Natural killer cell (primary cell): ENCODE results near the gene C13orf46. TPM values are rescaled to one million over a fixed set of nuclear protein-coding genes. Genes with fewer than 3 reads are reported as not detected.

Experiments
- ATAC-seq, 3 donors: fragments of 150-1000 bp in 2 of 3; fragments of 200-7000 bp in 1 of 3; cut with Tn5 transposase; 1 replicate in 1 of 3; 2 replicates in 2 of 3; pipeline ENCODE4 v1.10.0; 2021; ENCODE audit warnings: mild to moderate bottlenecking in 2 of 3, moderate library complexity in 2 of 3
- DNase-seq, 2 donors: peaks; one replicate each; pipeline versions ENCODE4 v3.0.0 to v3.0.0-alpha.2; 2013 to 2021; ENCODE audit warnings: mixed read lengths in 1 of 2
- H3K27ac ChIP-seq: one replicate; pipeline ENCODE4 v1.5.1; 2013; ENCODE audit warnings: mild to moderate bottlenecking, low read length
- H3K27me3 ChIP-seq: one replicate; pipeline ENCODE4 v1.6.1; 2013; ENCODE audit warnings: low read length; ENCODE audit not compliant: control insufficient read depth, insufficient read depth
- H3K36me3 ChIP-seq: one replicate; pipeline ENCODE4 v1.6.1; 2013; ENCODE audit warnings: low read length; ENCODE audit not compliant: control insufficient read depth, insufficient read depth
- H3K4me1 ChIP-seq: one replicate; pipeline ENCODE4 v1.6.1; 2013; ENCODE audit warnings: low read length; ENCODE audit not compliant: control insufficient read depth, insufficient read depth
- H3K4me3 ChIP-seq: one replicate; pipeline ENCODE4 v1.5.1; 2013; ENCODE audit warnings: low read length
- H3K9me3 ChIP-seq: one replicate; pipeline ENCODE4 v1.6.1; 2013; ENCODE audit warnings: low read length; ENCODE audit not compliant: control insufficient read depth, insufficient read depth
- H3K27ac Mint-ChIP-seq, 2 donors: one replicate each; pipeline ENCODE4 v1.8.0; 2022; ENCODE audit warnings: mild to moderate bottlenecking in 2 of 2, mixed read lengths in 2 of 2, moderate library complexity in 1 of 2
- H3K27me3 Mint-ChIP-seq, 2 donors: one replicate each; pipeline ENCODE4 v1.8.0; 2022; ENCODE audit warnings: low read depth in 2 of 2, mixed read lengths in 2 of 2
- H3K36me3 Mint-ChIP-seq: one replicate; pipeline ENCODE4 v1.8.0; 2022; ENCODE audit warnings: mixed read lengths
- H3K4me1 Mint-ChIP-seq, 2 donors: one replicate each; pipeline ENCODE4 v1.8.0; 2022; ENCODE audit warnings: mixed read lengths in 2 of 2
- H3K4me3 Mint-ChIP-seq: one replicate; pipeline ENCODE4 v1.8.0; 2022; ENCODE audit warnings: mild to moderate bottlenecking, moderate library complexity, mixed read lengths
- H3K9me3 Mint-ChIP-seq, 2 donors: one replicate each; pipeline ENCODE4 v1.8.0; 2022; ENCODE audit warnings: mixed read lengths in 2 of 2
- CTCF ChIP-seq: fragments of 200-600 bp; IDR thresholded peaks from one replicate; pipeline ENCODE4 v1.8.0; 2022; ENCODE audit warnings: antibody characterized with exemption
- WGBS: methylation state at CpG from one replicate; pipeline ENCODE4 v1.1.7; 2013; ENCODE audit warnings: missing lambda C conversion rate; ENCODE audit not compliant: insufficient coverage; 5-methylcytosine and 5-hydroxymethylcytosine counted together
- intact Hi-C: fragments of 100-400 bp; cut with micrococcal nuclease; formaldehyde crosslinking; loops from one replicate; pipeline ENCODE4 v1.14.2; 2022
- total RNA-seq, 4 donors: library from RNA; stranded (reverse); fragments of 120-200 nt in 1 of 4; gene quantifications; one replicate each; pipeline versions ENCODE4 v1.2.3 to v1.2.4, GENCODE V29; 2013 to 2022

C13orf46 gene
- total RNA-seq, 3 donors from 2014 or later (not counting 1 experiment from before 2014, with no cell fraction given), result 21.1 to 23.9 (median 23.5) TPM

- TF ChIP-seq CTCF, result no peak
- Histone ChIP-seq H3K9me3 (no peaks in the 10 kb centered on the region), H3K27me3 (peaks cover 2% of the 10 kb centered on the region), H3K4me3 (no peak overlapping the region), H3K36me3 (no peaks in the 10 kb centered on the region), H3K27ac (no peak overlapping the region), H3K4me1 (peaks cover 12% of the 10 kb centered on the region)
- no peaks in the 10 kb centered on the region for H3K9me3 Mint-ChIP-seq
- ATAC-seq (no peak), DNase-seq (no peak)
- 74% methylated on average over 21 of the region's 21 CpGs for WGBS
- intact Hi-C loops, result no loop called here
- H3K36me3 Mint-ChIP-seq, result no peaks in the 10 kb centered on the region
- peaks cover 0 to 8% of the 10 kb centered on the region in 2 donors for H3K27me3 Mint-ChIP-seq
- peaks cover 0 to 35% of the 10 kb centered on the region in 2 donors for H3K4me1 Mint-ChIP-seq
- H3K4me3 Mint-ChIP-seq, result no peak overlapping the region
- no peak overlapping the region for H3K27ac Mint-ChIP-seq
Measured at GRCh38 chr13:113935001-113935844, 38.7 kb downstream of the C13orf46 start.

- DNase-seq, result no peak
- Mint-ChIP-seq H3K9me3 (no peaks in the 10 kb centered on the region), H3K27ac (no peak overlapping the region), H3K36me3 (no peaks in the 10 kb centered on the region), H3K4me3 (no peak overlapping the region), H3K27me3 (peaks cover 0 to 8% of the 10 kb centered on the region in 2 donors), H3K4me1 (peaks cover 0 to 35% of the 10 kb centered on the region in 2 donors)
- Histone ChIP-seq H3K9me3 (no peaks in the 10 kb centered on the region), H3K27ac (no peak overlapping the region), H3K36me3 (no peaks in the 10 kb centered on the region), H3K27me3 (peaks cover 2% of the 10 kb centered on the region), H3K4me3 (no peak overlapping the region), H3K4me1 (peaks cover 12% of the 10 kb centered on the region)
- intact Hi-C loops, result no loop called here
- 93% methylated on average over 14 of the region's 14 CpGs for WGBS
- ATAC-seq, result no peak
- TF ChIP-seq CTCF, result no peak
Measured at GRCh38 chr13:113934576-113934975, 39.3 kb downstream of the C13orf46 start.

- H3K27ac Mint-ChIP-seq, result no peak overlapping the region
- ATAC-seq, result no peak
Measured at GRCh38 chr13:113933901-113934300, 40.0 kb downstream of the C13orf46 start.

More at GRCh38 chr13:113933901-113934300, 40.0 kb downstream of the C13orf46 start:
- Mint-ChIP-seq H3K9me3 (no peaks in the 10 kb centered on the region), H3K36me3 (no peaks in the 10 kb centered on the region), H3K27me3 (peaks cover 0 to 8% of the 10 kb centered on the region in 2 donors), H3K4me3 (no peak overlapping the region), H3K4me1 (peaks cover 0 to 35% of the 10 kb centered on the region in 2 donors)
- WGBS, result 86% methylated on average over 22 of the region's 22 CpGs
- intact Hi-C loops, result no loop called here
- no peak for DNase-seq
- Histone ChIP-seq H3K4me1 (peaks cover 12% of the 10 kb centered on the region), H3K36me3 (no peaks in the 10 kb centered on the region), H3K4me3 (no peak overlapping the region), H3K27me3 (peaks cover 2% of the 10 kb centered on the region), H3K9me3 (no peaks in the 10 kb centered on the region), H3K27ac (no peak overlapping the region)
- no peak for TF ChIP-seq CTCF
